Measurements from ENCODE around the gene KAT6B. TPM values are rescaled to one million over a fixed set of nuclear protein-coding genes. Genes with fewer than 3 reads are reported as not detected.

KAT6B gene
- total and polyA plus RNA-seq, 4 donors: 5.0 to 161 (median 21.0) TPM

DNA sequence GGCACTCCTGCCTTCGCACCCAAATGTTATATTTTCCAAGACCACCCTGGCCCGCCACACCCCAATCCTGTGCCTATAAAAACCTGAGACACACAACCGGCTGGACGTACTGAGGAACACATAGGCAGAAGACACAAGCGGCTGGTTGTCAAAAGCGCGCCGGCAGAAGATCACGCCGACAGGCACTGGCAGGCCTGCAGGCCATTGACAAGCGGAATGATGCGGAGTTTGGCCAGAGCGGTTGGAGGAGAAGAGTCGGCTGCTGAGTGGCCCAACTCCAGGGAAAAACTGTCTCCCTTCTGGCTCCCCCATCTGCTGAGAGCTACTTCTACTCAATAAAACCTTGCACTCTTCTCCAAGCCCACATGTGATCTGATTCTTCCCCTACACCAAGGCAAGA is 245.4 kb downstream of the KAT6B start:
- DNase-seq (no peak), ATAC-seq (ENCODE audit: insufficient read depth, low FRiP score) (no peak)
- Histone ChIP-seq H3K27ac (ENCODE audit: low read depth in 1 of 2, low read length in 1 of 2) (no peak overlapping the region), H3K9ac (ENCODE audit: insufficient read depth in 1 of 2, low read length in 2 of 2) (no peak overlapping the region), H3K9me3 (ENCODE audit: control insufficient read depth in 4 of 4, insufficient read depth in 3 of 4, low read length in 3 of 4) (no peaks in the 10 kb centered on the region), H3K4me3 (no peak overlapping the region), H3K36me3 (ENCODE audit: control insufficient read depth in 4 of 4, insufficient read depth in 4 of 4, low read length in 4 of 4) (no peaks in the 10 kb centered on the region), H3K27me3 (ENCODE audit: control insufficient read depth in 3 of 3, insufficient read depth in 3 of 3, low read length in 2 of 3) (no peaks in the 10 kb centered on the region), H3K4me1 (ENCODE audit: control insufficient read depth in 5 of 5, insufficient read depth in 5 of 5, low read length in 5 of 5) (peaks cover 0 to 12% (median 4%) of the 10 kb centered on the region in 5 donors)
- WGBS, 2 donors: 94 to 97% methylated on average over 14 of the region's 14 CpGs
- TF ChIP-seq, protein P1, sequence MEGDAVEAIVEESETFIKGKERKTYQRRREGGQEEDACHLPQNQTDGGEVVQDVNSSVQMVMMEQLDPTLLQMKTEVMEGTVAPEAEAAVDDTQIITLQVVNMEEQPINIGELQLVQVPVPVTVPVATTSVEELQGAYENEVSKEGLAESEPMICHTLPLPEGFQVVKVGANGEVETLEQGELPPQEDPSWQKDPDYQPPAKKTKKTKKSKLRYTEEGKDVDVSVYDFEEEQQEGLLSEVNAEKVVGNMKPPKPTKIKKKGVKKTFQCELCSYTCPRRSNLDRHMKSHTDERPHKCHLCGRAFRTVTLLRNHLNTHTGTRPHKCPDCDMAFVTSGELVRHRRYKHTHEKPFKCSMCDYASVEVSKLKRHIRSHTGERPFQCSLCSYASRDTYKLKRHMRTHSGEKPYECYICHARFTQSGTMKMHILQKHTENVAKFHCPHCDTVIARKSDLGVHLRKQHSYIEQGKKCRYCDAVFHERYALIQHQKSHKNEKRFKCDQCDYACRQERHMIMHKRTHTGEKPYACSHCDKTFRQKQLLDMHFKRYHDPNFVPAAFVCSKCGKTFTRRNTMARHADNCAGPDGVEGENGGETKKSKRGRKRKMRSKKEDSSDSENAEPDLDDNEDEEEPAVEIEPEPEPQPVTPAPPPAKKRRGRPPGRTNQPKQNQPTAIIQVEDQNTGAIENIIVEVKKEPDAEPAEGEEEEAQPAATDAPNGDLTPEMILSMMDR (IDR thresholded peaks at IDR 0.05; ENCODE audit: control extremely low read depth, extremely low read depth): no peak

DNA sequence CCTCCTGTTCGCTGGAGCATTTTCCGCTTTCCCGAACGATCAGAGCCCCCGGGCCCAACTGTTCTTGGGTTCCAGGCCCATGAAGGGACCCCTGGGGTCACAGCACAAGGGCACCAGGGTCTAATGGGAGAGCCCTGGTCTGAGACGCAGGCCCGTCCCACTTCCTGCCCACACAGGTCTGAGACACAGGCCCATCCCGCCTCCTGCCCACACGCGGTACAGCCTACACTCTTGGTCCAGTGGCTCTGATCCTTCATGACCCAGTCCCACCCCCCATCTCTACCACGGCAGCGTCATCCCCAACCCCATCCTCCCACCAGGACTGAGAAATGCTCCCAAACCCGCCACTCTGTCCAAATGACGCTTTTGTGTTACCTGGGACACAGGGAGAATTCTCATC is 246.3 kb downstream of the KAT6B start:
- no peak overlapping the region for H3K9ac ChIP-seq (ENCODE audit: insufficient read depth in 1 of 2, low read length in 2 of 2)

DNA sequence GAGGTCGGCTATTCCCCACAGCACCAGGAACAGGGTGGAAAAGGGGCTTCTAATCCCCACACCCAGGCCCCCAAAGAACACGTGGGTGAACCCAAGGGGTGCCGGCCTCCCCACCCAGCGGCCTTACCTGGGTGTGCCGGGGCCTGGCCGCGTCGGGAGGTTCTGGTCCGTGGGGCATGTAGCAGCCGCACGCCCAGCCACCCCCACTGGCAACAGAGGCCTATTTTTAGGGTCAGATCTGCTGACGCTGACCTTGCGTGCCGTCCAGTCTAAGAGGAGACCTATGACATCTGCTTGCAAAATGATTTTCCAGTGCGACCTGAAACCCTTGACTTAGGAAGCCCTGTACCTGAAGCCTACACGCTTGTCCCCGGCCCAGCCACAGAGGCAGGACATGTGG is 247.0 kb downstream of the KAT6B start:
- H3K4me1 ChIP-seq (ENCODE audit: control insufficient read depth in 5 of 5, insufficient read depth in 5 of 5, low read length in 5 of 5): peaks cover 0 to 12% (median 4%) of the 10 kb centered on the region in 5 donors
- no peaks in the 10 kb centered on the region for H3K36me3 ChIP-seq (ENCODE audit: control insufficient read depth in 4 of 4, insufficient read depth in 4 of 4, low read length in 4 of 4)
- H3K27ac ChIP-seq (ENCODE audit: low read depth in 1 of 2, low read length in 1 of 2): no peak overlapping the region
- ATAC-seq (ENCODE audit: insufficient read depth, low FRiP score) (no peak), DNase-seq (no peak)
- WGBS, 2 donors: 96 to 99% methylated on average over 17 of the region's 17 CpGs
- no peaks in the 10 kb centered on the region for H3K27me3 ChIP-seq (ENCODE audit: control insufficient read depth in 3 of 3, insufficient read depth in 3 of 3, low read length in 2 of 3)
- no peaks in the 10 kb centered on the region for H3K9me3 ChIP-seq (ENCODE audit: control insufficient read depth in 4 of 4, insufficient read depth in 3 of 4, low read length in 3 of 4)
- H3K9ac ChIP-seq (ENCODE audit: insufficient read depth in 1 of 2, low read length in 2 of 2): no peak overlapping the region
- TF ChIP-seq, protein P1 (IDR thresholded peaks at IDR 0.05; ENCODE audit: control extremely low read depth, extremely low read depth): no peak
- H3K4me3 ChIP-seq: no peak overlapping the region

More for the DNA sequence above, 246.3 kb downstream of the KAT6B start:
- TF ChIP-seq, protein P1 (IDR thresholded peaks at IDR 0.05; ENCODE audit: control extremely low read depth, extremely low read depth): no peak
- Histone ChIP-seq H3K4me1 (ENCODE audit: control insufficient read depth in 5 of 5, insufficient read depth in 5 of 5, low read length in 5 of 5) (peaks cover 0 to 12% (median 4%) of the 10 kb centered on the region in 5 donors), H3K9me3 (ENCODE audit: control insufficient read depth in 4 of 4, insufficient read depth in 3 of 4, low read length in 3 of 4) (no peaks in the 10 kb centered on the region), H3K27ac (ENCODE audit: low read depth in 1 of 2, low read length in 1 of 2) (no peak overlapping the region), H3K27me3 (ENCODE audit: control insufficient read depth in 3 of 3, insufficient read depth in 3 of 3, low read length in 2 of 3) (no peaks in the 10 kb centered on the region), H3K36me3 (ENCODE audit: control insufficient read depth in 4 of 4, insufficient read depth in 4 of 4, low read length in 4 of 4) (no peaks in the 10 kb centered on the region), H3K4me3 (no peak overlapping the region)
- ATAC-seq (ENCODE audit: insufficient read depth, low FRiP score) (no peak), DNase-seq (no peak)
- WGBS, 2 donors: 84 to 90% methylated on average over 13 to 14 of the region's 14 CpGs

Data from lung (tissue), 12 donors.